Chondrocyte (in vitro differentiated cells): ENCODE measurements around the gene HOXA1. TPM values are rescaled to one million over a fixed set of nuclear protein-coding genes. Genes with fewer than 3 reads are reported as not detected.

Source experiments
- DNase-seq: peaks from one replicate; pipeline ENCODE4 v3.0.0; 2021; ENCODE audit warnings: mixed read lengths, low spot score
- H3K27ac Mint-ChIP-seq: one replicate; pipeline ENCODE4 v1.8.0; 2021; ENCODE audit warnings: mild to moderate bottlenecking, moderate library complexity, mixed read lengths; ENCODE audit not compliant: unreplicated experiment
- H3K27me3 Mint-ChIP-seq: 2 replicates; pipeline ENCODE4 v1.8.0; 2021; ENCODE audit warnings: low read depth, mixed read lengths
- H3K36me3 Mint-ChIP-seq: 2 replicates; pipeline ENCODE4 v1.8.0; 2021; ENCODE audit warnings: low read depth, mixed read lengths
- H3K4me1 Mint-ChIP-seq: 2 replicates; pipeline ENCODE4 v1.8.0; 2021; ENCODE audit warnings: low read depth, mild to moderate bottlenecking, mixed read lengths
- H3K4me3 Mint-ChIP-seq: one replicate; pipeline ENCODE4 v1.8.0; 2021; ENCODE audit warnings: mild to moderate bottlenecking, moderate library complexity, mixed read lengths; ENCODE audit not compliant: unreplicated experiment
- H3K9me3 Mint-ChIP-seq: 2 replicates; pipeline ENCODE4 v1.8.0; 2021; ENCODE audit warnings: low read depth, mixed read lengths
- total RNA-seq: library from RNA; stranded (reverse); gene quantifications from 3 replicates; pipeline ENCODE4 v1.2.1, GENCODE V29; 2021
- TF ChIP-seq, protein P1 (sequence below): fragments of 200-600 bp; sonication (generic); IDR thresholded peaks from 2 replicates; pipeline ENCODE4 v1.5.0; 2021; ENCODE audit warnings: antibody characterized with exemption, mild to moderate bottlenecking, moderate library complexity

Gene HOXA1
- total RNA-seq, 1 donor from 2014 or later: 2.9 TPM

DNA sequence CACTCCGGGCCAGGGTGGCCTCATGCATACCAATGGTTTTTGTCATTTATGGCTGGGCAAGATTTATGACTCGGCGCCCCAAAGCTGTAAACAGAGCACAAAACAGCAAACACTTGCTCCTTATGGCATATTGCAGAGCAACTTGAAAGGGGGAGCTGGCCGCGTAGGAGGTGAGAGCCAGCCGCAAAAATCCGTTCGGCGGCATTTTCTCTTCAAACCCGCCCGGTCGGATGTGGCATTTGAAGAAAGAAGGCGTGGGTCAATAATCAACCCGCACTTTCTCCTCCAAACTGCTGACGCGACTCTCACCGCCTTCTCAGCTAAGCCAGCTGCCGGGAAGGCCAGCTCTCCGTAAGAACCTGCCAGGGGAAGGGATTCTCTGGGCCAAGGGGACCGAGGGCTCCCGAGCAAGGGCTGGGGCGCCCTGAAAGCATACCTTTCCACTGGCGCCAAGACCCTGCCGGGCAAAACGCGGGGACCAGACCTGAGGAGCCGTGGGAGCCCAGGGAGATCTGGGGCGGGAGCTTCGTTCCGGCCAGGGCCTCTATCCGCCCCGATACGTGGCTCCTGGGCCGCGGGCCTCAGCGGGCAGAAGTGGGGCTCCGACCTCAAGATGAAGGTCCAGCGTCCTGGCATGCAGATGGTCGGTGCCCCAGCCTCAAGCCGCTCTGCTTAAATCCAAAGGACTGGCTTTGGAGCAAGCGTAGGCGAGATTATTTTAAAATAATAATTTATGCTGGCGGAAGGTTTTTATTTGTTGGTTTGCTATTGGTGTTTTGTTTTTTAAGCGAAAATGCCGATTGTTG lies 19.6 kb upstream of the HOXA1 start:
- TF ChIP-seq, protein P1, sequence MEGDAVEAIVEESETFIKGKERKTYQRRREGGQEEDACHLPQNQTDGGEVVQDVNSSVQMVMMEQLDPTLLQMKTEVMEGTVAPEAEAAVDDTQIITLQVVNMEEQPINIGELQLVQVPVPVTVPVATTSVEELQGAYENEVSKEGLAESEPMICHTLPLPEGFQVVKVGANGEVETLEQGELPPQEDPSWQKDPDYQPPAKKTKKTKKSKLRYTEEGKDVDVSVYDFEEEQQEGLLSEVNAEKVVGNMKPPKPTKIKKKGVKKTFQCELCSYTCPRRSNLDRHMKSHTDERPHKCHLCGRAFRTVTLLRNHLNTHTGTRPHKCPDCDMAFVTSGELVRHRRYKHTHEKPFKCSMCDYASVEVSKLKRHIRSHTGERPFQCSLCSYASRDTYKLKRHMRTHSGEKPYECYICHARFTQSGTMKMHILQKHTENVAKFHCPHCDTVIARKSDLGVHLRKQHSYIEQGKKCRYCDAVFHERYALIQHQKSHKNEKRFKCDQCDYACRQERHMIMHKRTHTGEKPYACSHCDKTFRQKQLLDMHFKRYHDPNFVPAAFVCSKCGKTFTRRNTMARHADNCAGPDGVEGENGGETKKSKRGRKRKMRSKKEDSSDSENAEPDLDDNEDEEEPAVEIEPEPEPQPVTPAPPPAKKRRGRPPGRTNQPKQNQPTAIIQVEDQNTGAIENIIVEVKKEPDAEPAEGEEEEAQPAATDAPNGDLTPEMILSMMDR: no peak
- H3K4me3 Mint-ChIP-seq: peak overlapping the region; percentile 62
- peaks cover 7% of the 10 kb centered on the region for H3K36me3 Mint-ChIP-seq
- peaks cover 87% of the 10 kb centered on the region for H3K27me3 Mint-ChIP-seq
- DNase-seq: no peak
- H3K27ac Mint-ChIP-seq: peak overlapping the region; percentile 73
- no peaks in the 10 kb centered on the region for H3K9me3 Mint-ChIP-seq
- H3K4me1 Mint-ChIP-seq: peaks cover 7% of the 10 kb centered on the region

- peaks cover 9% of the 10 kb centered on the region for H3K4me1 Mint-ChIP-seq
- peaks cover 8% of the 10 kb centered on the region for H3K36me3 Mint-ChIP-seq
- no peaks in the 10 kb centered on the region for H3K9me3 Mint-ChIP-seq
- no peak for DNase-seq
- TF ChIP-seq, protein P1: no peak
- H3K27me3 Mint-ChIP-seq: peaks cover 84% of the 10 kb centered on the region
- H3K4me3 Mint-ChIP-seq: peak overlapping the region; percentile 62
- peak overlapping the region; percentile 73 for H3K27ac Mint-ChIP-seq
Measured at GRCh38 chr7:27114881-27115220, 19.1 kb upstream of the HOXA1 start.

DNA sequence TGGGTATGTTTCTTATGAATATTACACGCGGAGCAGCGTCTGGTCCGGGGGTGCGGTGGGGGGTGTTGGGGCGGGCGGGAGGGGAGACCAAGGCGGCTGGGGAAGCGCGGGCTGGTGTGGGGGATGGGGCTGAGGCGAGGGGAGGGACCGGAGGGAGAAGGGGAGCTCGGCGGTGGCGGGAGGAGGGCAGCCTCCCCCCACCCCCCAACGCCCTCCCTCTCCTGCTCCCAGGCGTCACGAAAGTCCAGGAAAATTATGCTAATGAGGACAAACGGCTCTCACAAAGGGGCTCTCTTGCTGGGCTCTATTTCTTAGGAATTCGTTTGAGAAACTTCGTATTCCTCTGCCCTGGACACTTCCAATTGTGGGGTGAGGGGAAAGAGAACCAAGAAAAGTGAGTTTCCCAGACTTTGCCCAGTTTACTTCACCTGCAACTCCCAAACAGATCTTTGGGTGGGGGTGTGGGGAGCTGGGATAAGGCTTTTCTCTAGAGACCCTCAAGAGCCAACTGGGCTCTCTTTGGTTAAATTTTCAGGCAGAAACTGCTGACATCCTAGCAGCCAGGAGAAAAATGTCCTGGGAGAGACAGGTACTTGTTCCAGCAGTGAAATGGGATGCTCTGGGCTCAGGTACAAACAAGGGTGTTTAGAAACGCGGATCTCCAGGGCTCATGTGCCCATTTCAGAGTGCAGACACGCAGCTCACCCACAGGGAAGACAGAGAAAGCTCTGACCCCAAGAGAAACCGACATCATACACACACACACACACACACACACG lies 18.4 kb upstream of the HOXA1 start:
- DNase-seq: no peak
- H3K36me3 Mint-ChIP-seq: peaks cover 10% of the 10 kb centered on the region
- peak overlapping the region; percentile 63 for H3K4me3 Mint-ChIP-seq
- no peaks in the 10 kb centered on the region for H3K9me3 Mint-ChIP-seq
- TF ChIP-seq, protein P1: no peak
- peaks cover 12% of the 10 kb centered on the region for H3K4me1 Mint-ChIP-seq
- peaks cover 82% of the 10 kb centered on the region for H3K27me3 Mint-ChIP-seq
- H3K27ac Mint-ChIP-seq: peak overlapping the region; percentile 82

DNA sequence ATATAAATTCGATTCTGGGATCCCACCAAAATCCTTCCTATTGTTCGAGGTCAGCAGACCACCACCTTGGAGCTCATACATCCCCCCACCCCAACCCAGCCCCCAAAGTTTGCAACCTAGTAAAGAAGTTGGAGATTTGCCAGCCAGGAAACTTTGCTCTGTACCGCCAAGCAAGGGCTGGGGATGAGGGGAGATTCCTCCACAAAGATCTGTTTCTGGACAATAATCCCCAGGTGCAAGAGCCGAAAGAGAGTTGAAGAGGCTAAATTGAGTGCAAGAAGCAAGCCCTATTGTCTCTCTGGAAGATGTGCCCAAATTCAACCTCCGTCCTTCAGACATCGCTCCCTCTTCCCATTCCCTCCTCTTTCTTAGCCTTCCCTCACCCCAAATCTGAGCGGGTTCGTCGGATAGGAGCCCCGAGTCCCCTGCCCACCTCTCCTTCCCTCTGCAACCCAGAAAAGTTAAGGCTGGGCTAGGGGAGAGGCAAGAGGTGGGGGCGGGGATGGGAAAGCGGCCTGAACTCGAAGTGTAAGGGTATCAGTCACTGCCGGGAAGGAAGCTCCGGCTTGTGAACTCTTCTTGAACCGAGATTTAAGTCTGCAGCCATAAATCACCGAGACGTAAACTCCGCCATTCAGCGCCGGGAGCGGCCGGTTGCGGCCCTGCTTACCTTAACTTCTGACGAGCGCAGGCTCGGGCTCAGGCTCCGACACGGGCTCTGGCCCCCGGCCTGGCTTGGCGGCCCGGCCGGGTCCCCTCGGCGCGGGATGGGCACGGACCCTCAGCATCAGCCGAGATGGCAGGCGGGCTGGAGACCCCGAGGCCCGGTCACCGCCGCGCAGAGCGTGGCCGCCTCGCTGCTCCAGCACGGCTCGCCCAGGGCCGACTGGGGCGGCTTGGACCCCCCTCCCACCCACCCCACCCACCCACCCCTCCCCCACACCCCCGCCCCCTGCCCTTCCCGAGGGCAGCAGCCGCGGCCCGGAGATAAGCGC lies 17.5 kb upstream of the HOXA1 start:
- no peak for DNase-seq
- Mint-ChIP-seq H3K9me3 (no peaks in the 10 kb centered on the region), H3K27me3 (peaks cover 81% of the 10 kb centered on the region), H3K36me3 (peaks cover 8% of the 10 kb centered on the region), H3K27ac (peak overlapping the region; percentile 74), H3K4me1 (peaks cover 18% of the 10 kb centered on the region), H3K4me3 (peak overlapping the region; percentile 73)
- TF ChIP-seq, protein P1: no peak
